Chondrocyte (in vitro differentiated cells): ENCODE measurements around the gene OR6B2. TPM values are rescaled to one million over a fixed set of nuclear protein-coding genes. Genes with fewer than 3 reads are reported as not detected.

Source experiments
- DNase-seq: peaks from one replicate; pipeline ENCODE4 v3.0.0; 2021; ENCODE audit warnings: mixed read lengths, low spot score
- H3K27ac Mint-ChIP-seq: one replicate; pipeline ENCODE4 v1.8.0; 2021; ENCODE audit warnings: mild to moderate bottlenecking, moderate library complexity, mixed read lengths; ENCODE audit not compliant: unreplicated experiment
- H3K27me3 Mint-ChIP-seq: 2 replicates; pipeline ENCODE4 v1.8.0; 2021; ENCODE audit warnings: low read depth, mixed read lengths
- H3K36me3 Mint-ChIP-seq: 2 replicates; pipeline ENCODE4 v1.8.0; 2021; ENCODE audit warnings: low read depth, mixed read lengths
- H3K4me1 Mint-ChIP-seq: 2 replicates; pipeline ENCODE4 v1.8.0; 2021; ENCODE audit warnings: low read depth, mild to moderate bottlenecking, mixed read lengths
- H3K4me3 Mint-ChIP-seq: one replicate; pipeline ENCODE4 v1.8.0; 2021; ENCODE audit warnings: mild to moderate bottlenecking, moderate library complexity, mixed read lengths; ENCODE audit not compliant: unreplicated experiment
- H3K9me3 Mint-ChIP-seq: 2 replicates; pipeline ENCODE4 v1.8.0; 2021; ENCODE audit warnings: low read depth, mixed read lengths
- total RNA-seq: library from RNA; stranded (reverse); gene quantifications from 3 replicates; pipeline ENCODE4 v1.2.1, GENCODE V29; 2021
- TF ChIP-seq, protein P1 (sequence below): fragments of 200-600 bp; sonication (generic); IDR thresholded peaks from 2 replicates; pipeline ENCODE4 v1.5.0; 2021; ENCODE audit warnings: antibody characterized with exemption, mild to moderate bottlenecking, moderate library complexity

OR6B2 gene
- total RNA-seq, 1 donor from 2014 or later: not detected

DNA sequence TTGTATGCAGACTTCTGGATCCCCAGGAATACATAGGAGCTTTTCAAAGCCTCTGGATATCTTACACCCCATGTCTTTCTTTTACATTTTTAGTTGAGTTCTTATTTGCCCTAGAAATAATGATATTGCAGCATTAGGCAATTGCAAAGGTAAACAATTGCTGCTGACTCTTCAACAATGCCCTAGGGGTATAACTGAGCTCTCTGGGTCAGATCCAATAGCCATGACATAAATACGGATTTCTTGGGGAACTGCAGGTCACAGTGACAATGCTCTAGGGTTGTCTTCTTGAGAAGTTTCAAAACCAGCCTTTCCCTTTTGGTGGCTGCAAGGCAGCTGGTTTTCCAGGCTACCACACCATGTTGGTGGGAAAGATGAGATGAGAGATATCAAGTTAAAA, 39.6 kb upstream of the OR6B2 start:
- TF ChIP-seq, protein P1, sequence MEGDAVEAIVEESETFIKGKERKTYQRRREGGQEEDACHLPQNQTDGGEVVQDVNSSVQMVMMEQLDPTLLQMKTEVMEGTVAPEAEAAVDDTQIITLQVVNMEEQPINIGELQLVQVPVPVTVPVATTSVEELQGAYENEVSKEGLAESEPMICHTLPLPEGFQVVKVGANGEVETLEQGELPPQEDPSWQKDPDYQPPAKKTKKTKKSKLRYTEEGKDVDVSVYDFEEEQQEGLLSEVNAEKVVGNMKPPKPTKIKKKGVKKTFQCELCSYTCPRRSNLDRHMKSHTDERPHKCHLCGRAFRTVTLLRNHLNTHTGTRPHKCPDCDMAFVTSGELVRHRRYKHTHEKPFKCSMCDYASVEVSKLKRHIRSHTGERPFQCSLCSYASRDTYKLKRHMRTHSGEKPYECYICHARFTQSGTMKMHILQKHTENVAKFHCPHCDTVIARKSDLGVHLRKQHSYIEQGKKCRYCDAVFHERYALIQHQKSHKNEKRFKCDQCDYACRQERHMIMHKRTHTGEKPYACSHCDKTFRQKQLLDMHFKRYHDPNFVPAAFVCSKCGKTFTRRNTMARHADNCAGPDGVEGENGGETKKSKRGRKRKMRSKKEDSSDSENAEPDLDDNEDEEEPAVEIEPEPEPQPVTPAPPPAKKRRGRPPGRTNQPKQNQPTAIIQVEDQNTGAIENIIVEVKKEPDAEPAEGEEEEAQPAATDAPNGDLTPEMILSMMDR: no peak
- DNase-seq: no peak
- Mint-ChIP-seq H3K4me3 (no peak overlapping the region), H3K4me1 (no peaks in the 10 kb centered on the region), H3K36me3 (no peaks in the 10 kb centered on the region), H3K9me3 (peaks cover 18% of the 10 kb centered on the region), H3K27me3 (peaks cover 36% of the 10 kb centered on the region), H3K27ac (no peak overlapping the region)

DNA sequence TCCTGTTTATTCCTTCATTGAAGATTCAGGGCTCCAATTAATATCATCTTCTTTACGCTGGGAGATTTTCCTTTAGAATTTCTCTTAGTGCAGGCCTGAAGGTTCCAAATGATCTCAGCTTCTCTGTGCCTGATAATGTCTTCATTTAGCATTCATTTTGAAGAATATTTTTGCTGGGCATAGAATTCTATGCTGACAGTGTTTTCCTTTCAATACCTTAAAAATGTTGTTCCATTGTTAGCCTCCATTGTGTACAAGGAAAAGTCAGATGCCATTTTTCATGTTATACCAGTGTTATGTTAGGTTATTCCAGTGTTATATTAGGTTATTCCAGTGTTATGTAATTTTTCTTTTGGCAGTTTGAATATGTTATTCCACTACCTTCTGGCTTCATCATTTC, 38.0 kb upstream of the OR6B2 start:
- Mint-ChIP-seq H3K4me3 (no peak overlapping the region), H3K36me3 (no peaks in the 10 kb centered on the region), H3K27me3 (peaks cover 44% of the 10 kb centered on the region), H3K4me1 (no peaks in the 10 kb centered on the region), H3K9me3 (peaks cover 18% of the 10 kb centered on the region), H3K27ac (no peak overlapping the region)
- TF ChIP-seq, protein P1: no peak
- DNase-seq: no peak

- no peaks in the 10 kb centered on the region for H3K4me1 Mint-ChIP-seq
- peaks cover 24% of the 10 kb centered on the region for H3K9me3 Mint-ChIP-seq
- DNase-seq: no peak
- TF ChIP-seq, protein P1: no peak
- no peak overlapping the region for H3K27ac Mint-ChIP-seq
- peaks cover 56% of the 10 kb centered on the region for H3K27me3 Mint-ChIP-seq
- no peaks in the 10 kb centered on the region for H3K36me3 Mint-ChIP-seq
- H3K4me3 Mint-ChIP-seq: no peak overlapping the region
Observed at GRCh38 chr2:240066489-240066888, 36.3 kb upstream of the OR6B2 start.

DNA sequence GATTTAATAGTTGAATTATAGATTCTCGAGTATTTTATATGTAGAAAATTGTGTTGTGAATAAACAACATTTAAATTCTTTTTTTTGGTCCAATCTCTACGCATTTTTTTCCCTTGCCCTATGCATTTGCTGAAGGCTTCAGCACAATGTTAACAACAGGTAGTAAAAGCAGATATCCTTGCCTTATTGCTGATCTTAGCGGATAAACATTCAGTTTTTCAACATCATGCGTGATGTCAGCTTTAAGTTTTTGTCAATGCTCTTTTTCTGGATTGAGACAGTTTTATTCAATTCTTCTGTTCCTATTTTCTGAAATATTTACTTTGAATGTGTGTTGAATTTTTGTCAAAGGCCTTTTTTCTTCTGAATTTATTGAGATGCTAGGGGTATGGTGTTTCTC, 34.7 kb upstream of the OR6B2 start:
- Mint-ChIP-seq H3K27ac (no peak overlapping the region), H3K9me3 (peaks cover 24% of the 10 kb centered on the region), H3K27me3 (peaks cover 61% of the 10 kb centered on the region)

DNA sequence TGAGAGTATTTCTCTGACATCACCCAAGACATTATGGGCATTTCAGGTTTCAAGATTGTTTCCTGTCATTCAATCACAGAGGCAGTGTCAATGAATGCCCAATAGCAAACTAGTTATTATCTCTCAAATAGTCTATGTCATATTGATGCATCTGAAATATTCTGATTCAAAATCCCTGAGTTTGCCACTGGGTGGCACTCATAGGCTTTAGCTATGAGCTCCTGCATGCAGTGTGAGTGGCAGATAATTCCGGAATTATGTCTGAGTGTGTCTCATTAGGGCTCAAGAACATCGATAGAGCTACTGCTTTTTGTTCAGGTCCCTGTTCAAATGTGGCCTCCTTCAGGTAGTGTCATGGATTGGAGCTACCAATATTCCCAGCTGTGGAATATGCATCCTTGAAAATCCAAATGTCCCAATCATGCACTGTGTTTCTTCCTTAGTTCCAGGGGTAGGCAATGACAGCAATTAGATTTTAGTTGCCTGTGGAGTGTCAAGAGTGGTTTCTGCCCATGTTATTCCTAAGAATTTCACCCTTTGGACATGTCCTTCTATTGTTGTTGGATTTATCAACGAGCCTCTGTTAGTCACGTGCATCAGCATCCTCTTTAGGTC, 30.9 kb upstream of the OR6B2 start:
- Mint-ChIP-seq H3K36me3 (no peaks in the 10 kb centered on the region), H3K27ac (no peak overlapping the region), H3K27me3 (peaks cover 63% of the 10 kb centered on the region), H3K4me1 (no peaks in the 10 kb centered on the region), H3K9me3 (peaks cover 6% of the 10 kb centered on the region), H3K4me3 (no peak overlapping the region)
- no peak for DNase-seq
- TF ChIP-seq, protein P1: peak; percentile 89

More for the DNA sequence above, 34.7 kb upstream of the OR6B2 start:
- Mint-ChIP-seq H3K4me1 (no peaks in the 10 kb centered on the region), H3K4me3 (no peak overlapping the region), H3K36me3 (no peaks in the 10 kb centered on the region)
- TF ChIP-seq, protein P1: no peak
- no peak for DNase-seq
